NCI-H146 treated with DMSO at 0.1 percent for 48 hours (cell line): ENCODE measurements around the gene INSL3.
"Not testable (repeated sequence)": the region's sequence is repeated elsewhere in the genome, so short reads cannot be mapped to it uniquely, and the experiment has no call there.

ENCODE experiments used
- DNase-seq: peaks from one replicate; lab custom pipeline; 2025; ENCODE audit not compliant: unreplicated experiment; lab: John Stamatoyannopoulos, UW

Gene INSL3

DNA sequence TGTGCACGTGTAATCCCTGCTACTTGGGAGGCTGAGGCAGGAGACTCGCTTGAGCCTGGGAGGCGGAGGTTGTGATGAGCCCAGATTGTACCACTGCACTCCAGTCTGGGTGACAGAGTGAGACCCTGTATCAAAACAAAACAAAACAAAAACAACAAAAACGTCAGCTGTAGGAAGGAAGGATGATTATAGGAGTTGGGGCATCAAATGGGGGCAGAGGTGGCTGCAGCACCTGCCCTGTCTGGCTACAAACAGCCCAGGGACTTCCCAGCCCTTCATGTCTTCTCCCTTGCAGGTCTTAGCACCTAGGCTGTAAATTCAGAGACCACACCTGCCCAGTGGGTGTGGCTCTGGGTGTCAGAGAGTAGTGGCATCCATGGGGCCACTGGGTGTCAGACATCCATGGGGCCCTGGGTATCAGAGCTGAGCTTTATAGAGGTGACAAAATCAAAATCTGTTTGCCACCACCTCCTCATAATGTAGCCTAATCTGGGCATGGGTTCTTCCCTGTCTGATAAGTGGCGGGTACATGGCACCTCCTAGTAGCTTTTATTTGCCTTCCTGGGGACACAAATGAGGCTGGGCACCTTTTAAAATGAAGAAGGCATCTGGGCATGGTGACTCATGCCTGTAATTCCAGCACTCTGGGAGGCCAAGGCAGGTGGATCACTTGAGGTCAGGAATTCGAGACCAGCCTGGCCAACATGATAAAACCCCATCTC, 31.1 kb downstream of the INSL3 start:
- no peak for DNase-seq

- no peak for DNase-seq
These were observed 32.7 kb downstream of the INSL3 start for GRCh38 chr19:17788632-17789031.

DNA sequence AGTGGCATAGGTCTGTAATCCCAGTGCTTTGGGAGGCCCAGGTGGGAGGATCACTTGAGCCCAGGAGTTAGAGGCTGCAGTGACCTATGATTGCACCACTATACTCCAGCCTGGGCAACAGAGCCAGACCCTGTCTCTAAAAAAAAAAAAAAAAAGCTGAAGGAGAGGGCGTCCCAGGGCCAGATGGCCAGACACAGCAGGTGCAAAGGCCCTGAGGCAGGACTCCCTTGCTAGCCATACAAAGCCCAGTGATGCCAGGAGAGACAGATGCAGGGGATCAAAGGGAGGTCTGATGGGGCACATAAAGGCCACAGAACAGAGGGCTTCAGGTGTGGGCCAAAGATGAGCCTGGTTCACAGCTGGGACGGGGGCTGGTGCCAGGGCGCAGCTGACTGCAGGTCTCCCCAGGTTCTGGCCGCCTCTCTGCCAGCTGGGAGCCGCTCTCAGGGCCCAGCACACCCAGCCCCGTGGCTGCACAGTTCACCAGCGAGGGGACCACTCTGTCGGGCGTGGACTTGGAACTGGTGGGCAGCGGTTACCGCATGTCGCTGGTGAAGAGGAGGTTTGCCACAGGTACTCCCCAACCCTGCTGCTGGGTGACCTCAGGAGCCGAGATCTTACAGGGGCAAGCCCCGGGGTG, 33.9 kb downstream of the INSL3 start:
- DNase-seq: no peak

GRCh38 chr19:17784201-17785008, 36.9 kb downstream of the INSL3 start:
- DNase-seq: peak; percentile 28

DNA sequence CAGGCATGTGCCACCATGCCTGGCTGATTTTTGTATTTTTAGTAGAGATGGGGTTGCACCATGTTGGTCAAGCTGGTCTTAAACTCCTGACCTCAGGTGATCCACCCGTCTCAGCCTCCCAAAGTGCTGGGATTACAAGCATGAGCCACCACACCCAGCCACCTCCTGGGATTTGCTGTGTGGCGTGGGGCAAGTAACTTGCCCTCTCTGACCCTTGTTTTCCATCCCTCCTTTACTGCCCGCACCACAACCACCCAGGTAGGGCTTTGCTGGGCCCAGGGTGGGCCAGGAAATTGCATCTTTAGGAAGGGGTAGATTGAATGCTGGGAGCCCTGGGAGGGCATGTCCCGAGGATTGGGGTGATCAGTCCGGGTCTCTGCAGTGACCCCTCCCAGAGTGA, 37.6 kb downstream of the INSL3 start:
- not testable (repeated sequence) for DNase-seq

DNA sequence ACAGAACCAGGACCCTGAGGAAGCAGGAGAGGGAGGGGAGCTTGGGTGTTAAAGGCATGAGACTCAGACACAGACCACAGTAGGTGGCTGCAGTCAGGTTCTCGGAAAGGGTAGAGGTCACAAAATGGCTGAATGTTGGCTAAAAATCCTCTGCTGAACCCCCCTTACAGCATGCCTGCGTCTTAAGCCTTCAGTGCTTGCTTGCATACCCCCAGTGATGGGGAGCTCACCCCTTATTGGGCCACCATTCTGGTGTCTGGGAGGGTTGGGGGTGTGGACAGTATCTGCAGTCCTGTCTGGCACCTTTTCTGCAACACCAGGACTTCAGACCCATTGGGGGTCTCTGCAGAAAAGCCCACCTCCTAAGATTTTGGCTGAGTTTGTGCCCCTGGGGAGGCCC, 40.5 kb downstream of the INSL3 start:
- DNase-seq: no peak

- DNase-seq: peak; percentile 29
These were observed 42.1 kb downstream of the INSL3 start for GRCh38 chr19:17778968-17779929.

DNA sequence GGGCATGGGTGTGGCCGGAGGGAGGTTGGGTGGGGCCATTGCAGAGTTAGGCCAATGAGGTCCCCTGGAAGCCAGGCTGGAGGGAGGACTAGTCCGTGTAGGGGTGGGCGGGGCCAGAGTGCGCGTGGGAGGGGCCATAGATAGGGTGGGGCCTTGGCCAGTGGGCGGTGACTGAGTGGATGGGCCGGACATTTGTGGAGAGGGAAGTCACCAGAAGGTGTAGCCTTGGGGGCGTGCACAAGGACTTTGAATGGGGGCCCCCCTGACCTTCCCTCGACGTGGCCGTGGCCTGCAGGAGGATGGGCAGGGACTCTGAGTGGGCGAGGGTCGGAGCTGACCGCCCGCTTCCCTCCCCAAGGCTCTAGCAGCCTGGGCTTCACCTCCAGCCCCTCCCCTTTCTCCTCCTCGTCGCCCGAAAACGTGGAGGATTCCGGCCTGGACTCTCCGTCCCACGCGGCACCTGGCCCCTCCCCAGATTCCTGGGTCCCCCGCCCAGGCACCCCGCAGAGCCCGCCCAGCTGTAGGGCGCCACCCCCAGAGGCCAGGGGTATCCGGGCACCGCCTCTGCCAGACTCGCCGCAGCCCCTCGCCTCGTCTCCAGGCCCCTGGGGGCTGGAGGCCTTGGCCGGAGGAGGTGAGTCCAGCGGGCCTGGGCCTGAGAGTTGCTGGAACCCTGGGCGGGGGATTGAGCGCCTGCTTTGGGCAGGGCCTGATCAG, 42.9 kb downstream of the INSL3 start:
- peak; percentile 74 for DNase-seq

GRCh38 chr19:17777840-17778239, 43.5 kb downstream of the INSL3 start:
- DNase-seq: not testable (repeated sequence)

DNA sequence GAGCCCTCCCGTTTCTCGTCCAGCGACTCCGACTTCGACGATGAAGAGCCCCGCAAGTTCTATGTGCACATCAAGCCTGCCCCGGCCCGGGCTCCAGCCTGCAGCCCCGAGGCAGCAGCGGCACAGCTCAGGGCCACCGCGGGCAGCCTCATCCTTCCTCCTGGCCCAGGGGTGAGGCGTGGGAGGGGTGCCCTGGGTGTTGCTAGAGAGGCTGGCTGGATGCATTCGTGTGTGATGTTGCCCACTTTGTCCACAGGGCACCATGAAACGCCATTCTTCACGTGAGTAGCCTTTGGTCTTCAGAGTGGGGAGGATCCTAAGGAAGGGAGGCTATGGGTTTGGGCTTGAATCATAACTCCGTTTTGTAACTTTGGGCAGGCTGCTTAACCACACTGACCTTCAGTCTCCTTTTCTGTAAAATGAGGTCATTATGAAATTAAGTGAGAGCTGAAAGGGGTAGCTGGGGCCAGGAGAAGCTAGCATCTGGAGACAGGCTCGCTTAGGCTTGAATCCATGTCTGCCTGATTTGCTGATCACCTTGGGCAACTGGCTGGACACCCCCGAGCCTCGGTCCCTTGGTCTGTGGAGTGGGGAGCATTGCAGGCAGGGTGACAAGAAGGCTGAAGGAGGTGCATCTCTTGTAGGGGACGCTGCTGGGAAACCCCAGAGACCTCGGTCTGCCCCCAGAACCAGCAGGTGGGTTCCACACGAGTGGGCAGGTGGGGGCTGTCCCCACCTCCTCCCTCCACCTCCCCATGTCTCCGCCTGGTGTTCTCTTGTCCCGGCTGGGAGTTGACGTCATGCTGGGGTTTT, 45.1 kb downstream of the INSL3 start:
- no peak for DNase-seq

DNA sequence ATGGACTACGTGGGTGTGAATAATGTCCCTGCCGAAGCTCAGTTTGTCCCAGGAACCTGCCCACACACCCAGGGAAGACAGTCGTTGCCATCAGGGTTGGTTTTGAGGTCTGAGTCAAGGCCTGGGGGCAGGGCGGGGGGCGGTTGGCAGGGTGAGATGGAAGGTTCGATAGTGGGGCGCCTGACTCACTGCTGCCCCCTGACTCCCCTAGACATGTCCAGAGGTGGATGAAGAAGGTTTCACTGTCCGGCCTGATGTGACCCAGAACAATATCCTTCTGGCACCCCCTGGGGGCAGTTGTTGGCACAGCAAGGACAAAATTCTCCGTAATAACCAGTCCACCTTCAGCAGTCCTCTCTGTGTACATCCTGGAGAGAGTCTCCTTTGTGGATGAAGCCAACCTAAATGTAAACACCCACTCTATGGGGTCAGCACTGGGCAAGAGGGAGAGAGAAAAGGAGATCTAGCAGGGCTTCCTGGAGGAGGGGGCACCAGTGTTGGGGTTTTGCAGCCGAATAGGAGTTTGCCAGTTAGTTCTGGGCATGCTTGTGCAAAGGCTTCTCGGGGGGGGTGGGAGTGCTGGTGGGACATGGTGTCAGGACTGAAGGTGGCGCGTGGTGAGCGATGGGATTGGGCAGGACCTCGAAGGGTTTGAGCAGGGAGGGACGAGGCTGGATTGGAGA, 45.9 kb downstream of the INSL3 start:
- DNase-seq: no peak

GRCh38 chr19:17772172-17772571, 49.1 kb downstream of the INSL3 start:
- no peak for DNase-seq

DNA sequence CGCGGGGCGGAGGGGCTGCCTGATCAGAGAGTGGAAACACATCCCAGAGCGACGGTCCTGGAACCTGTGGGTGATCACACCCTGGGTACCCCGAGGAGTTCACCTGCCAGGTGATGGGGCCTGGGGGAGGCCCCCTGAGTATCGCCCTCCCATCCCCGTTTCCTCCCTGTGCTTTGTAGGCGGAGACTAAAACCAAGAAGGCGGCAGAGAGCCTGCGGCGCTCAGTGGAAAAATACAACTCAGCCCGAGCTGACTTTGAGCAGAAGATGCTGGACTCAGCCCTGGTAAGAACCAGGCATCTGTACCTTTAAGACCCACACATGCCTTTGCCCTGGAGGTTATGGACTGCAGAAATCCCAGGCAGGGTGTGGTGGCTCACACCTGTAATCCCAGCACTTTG, 50.7 kb downstream of the INSL3 start:
- DNase-seq: no peak

- no peak for DNase-seq
These were observed 53.8 kb downstream of the INSL3 start for GRCh38 chr19:17767559-17767958.

DNA sequence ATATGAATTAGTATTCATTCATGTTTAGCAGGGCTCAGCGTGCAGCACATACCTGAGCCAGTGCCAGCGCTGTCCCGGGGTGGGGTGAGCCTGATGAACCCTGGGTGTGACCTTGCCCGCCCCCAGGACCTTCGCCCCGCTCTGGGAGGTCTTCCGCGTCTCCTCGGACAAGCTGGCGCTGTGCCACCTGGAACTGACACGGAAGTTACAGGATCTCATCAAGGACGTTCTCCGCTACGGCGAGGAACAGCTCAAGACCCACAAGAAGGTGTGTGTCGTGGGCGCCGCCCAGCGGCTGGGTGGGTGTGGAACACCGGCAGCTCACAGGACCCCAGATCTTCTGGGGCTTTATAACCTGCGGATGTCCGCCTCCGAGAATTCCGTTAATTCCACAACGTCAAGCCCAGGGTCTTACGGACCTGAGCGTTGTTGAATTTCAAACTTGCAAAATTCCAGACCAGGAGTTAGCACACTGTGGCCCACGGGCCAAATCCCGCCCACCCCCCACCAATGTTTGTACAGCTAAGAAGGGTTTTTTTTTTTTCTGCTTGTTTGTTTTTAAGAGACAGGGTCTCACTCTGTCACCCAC, 54.7 kb downstream of the INSL3 start:
- peak; percentile 53 for DNase-seq
